Activated naive CD4-positive, alpha-beta T cell treated with anti-CD3 and anti-CD28 coated beads for 36 hours (primary cell): ENCODE results near the gene APBA2. TPM values are rescaled to one million over a fixed set of nuclear protein-coding genes. Genes with fewer than 3 reads are reported as not detected.

Experiments
- CTCF ChIA-PET: fragments of 350-600 bp; sonication (Branson Sonifier 250); formaldehyde crosslinking; loops from one replicate; lab custom pipeline; 2021; ENCODE audit warnings: antibody characterized with exemption; lab: Charles Lee
- DNase-seq: peaks from one replicate; pipeline ENCODE4 v3.0.0-alpha.2; 2020
- H3K27ac Mint-ChIP-seq: one replicate; pipeline ENCODE4 v1.8.0; 2021; ENCODE audit warnings: mild to moderate bottlenecking, mixed read lengths
- H3K27me3 Mint-ChIP-seq: one replicate; pipeline ENCODE4 v1.8.0; 2021; ENCODE audit warnings: low read depth, mixed read lengths
- H3K36me3 Mint-ChIP-seq: one replicate; pipeline ENCODE4 v1.8.0; 2021; ENCODE audit warnings: low read depth, mixed read lengths
- H3K4me1 Mint-ChIP-seq: one replicate; pipeline ENCODE4 v1.8.0; 2021; ENCODE audit warnings: low read depth, mixed read lengths
- H3K4me3 Mint-ChIP-seq: one replicate; pipeline ENCODE4 v1.8.0; 2021; ENCODE audit warnings: mild to moderate bottlenecking, moderate library complexity, mixed read lengths
- H3K9me3 Mint-ChIP-seq: one replicate; pipeline ENCODE4 v1.8.0; 2021; ENCODE audit warnings: mixed read lengths
- intact Hi-C: fragments of 100-400 bp; cut with micrococcal nuclease; formaldehyde crosslinking; loops from one replicate; pipeline ENCODE4 v1.15.1; 2023
- total RNA-seq, 2 experiments: library from RNA; stranded (reverse); gene quantifications; one replicate each; pipeline ENCODE4 v1.2.3, GENCODE V29; 2021

Gene APBA2
- total RNA-seq, 2 experiments from 2014 or later: 16.2 to 18.3 TPM

GRCh38 chr15:29056839-29057450 is 171.2 kb downstream of the APBA2 start:
- H3K9me3 Mint-ChIP-seq: peaks cover 4% of the 10 kb centered on the region
- intact Hi-C loops: no loop called here
- H3K4me3 Mint-ChIP-seq: no peak overlapping the region
- no peak overlapping the region for H3K27ac Mint-ChIP-seq
- DNase-seq: no peak
- CTCF ChIA-PET: interaction anchor here (0.7 kb wide), 1 partner anchor 224 kb away, joined by 3 read pairs; no protein-coding TSS in a partner anchor
- H3K27me3 Mint-ChIP-seq: no peaks in the 10 kb centered on the region
- H3K4me1 Mint-ChIP-seq: peaks cover 46% of the 10 kb centered on the region
- peaks cover 17% of the 10 kb centered on the region for H3K36me3 Mint-ChIP-seq

- intact Hi-C loops: no loop called here
- DNase-seq: no peak
- no peak overlapping the region for H3K27ac Mint-ChIP-seq
- CTCF ChIA-PET: no interaction called here
- no peaks in the 10 kb centered on the region for H3K27me3 Mint-ChIP-seq
- peaks cover 4% of the 10 kb centered on the region for H3K9me3 Mint-ChIP-seq
- H3K4me3 Mint-ChIP-seq: no peak overlapping the region
- peaks cover 49% of the 10 kb centered on the region for H3K4me1 Mint-ChIP-seq
- H3K36me3 Mint-ChIP-seq: peaks cover 14% of the 10 kb centered on the region
These were observed 172.1 kb downstream of the APBA2 start for GRCh38 chr15:29057856-29058255.

- Mint-ChIP-seq H3K4me3 (no peak overlapping the region), H3K36me3 (peaks cover 11% of the 10 kb centered on the region), H3K27me3 (no peaks in the 10 kb centered on the region), H3K9me3 (peaks cover 4% of the 10 kb centered on the region), H3K4me1 (peaks cover 49% of the 10 kb centered on the region), H3K27ac (no peak overlapping the region)
- intact Hi-C loops: no loop called here
- DNase-seq: no peak
- CTCF ChIA-PET: no interaction called here
These were observed 173.2 kb downstream of the APBA2 start for GRCh38 chr15:29058903-29059539.

GRCh38 chr15:29059871-29060640 is 174.3 kb downstream of the APBA2 start:
- DNase-seq: no peak
- Mint-ChIP-seq H3K4me3 (no peak overlapping the region), H3K9me3 (peaks cover 4% of the 10 kb centered on the region), H3K36me3 (peaks cover 11% of the 10 kb centered on the region), H3K27ac (no peak overlapping the region), H3K27me3 (no peaks in the 10 kb centered on the region), H3K4me1 (peaks cover 53% of the 10 kb centered on the region)
- CTCF ChIA-PET: no interaction called here
- intact Hi-C loops: no loop called here

GRCh38 chr15:29061746-29062145 is 176.0 kb downstream of the APBA2 start:
- H3K4me3 Mint-ChIP-seq: no peak overlapping the region
- H3K27me3 Mint-ChIP-seq: no peaks in the 10 kb centered on the region
- H3K4me1 Mint-ChIP-seq: peaks cover 46% of the 10 kb centered on the region
- CTCF ChIA-PET: no interaction called here
- intact Hi-C loops: no loop called here
- H3K9me3 Mint-ChIP-seq: peaks cover 4% of the 10 kb centered on the region
- no peak overlapping the region for H3K27ac Mint-ChIP-seq
- peaks cover 17% of the 10 kb centered on the region for H3K36me3 Mint-ChIP-seq
- DNase-seq: no peak

- H3K4me3 Mint-ChIP-seq: no peak overlapping the region
- CTCF ChIA-PET: no interaction called here
- peaks cover 4% of the 10 kb centered on the region for H3K9me3 Mint-ChIP-seq
- peaks cover 16% of the 10 kb centered on the region for H3K36me3 Mint-ChIP-seq
- H3K27ac Mint-ChIP-seq: no peak overlapping the region
- no peak for DNase-seq
- H3K4me1 Mint-ChIP-seq: peaks cover 43% of the 10 kb centered on the region
- no peaks in the 10 kb centered on the region for H3K27me3 Mint-ChIP-seq
- intact Hi-C loops: no loop called here
These were observed 176.4 kb downstream of the APBA2 start for GRCh38 chr15:29062179-29062591.

GRCh38 chr15:29062626-29063025 is 176.9 kb downstream of the APBA2 start:
- Mint-ChIP-seq H3K27me3 (no peaks in the 10 kb centered on the region), H3K4me3 (no peak overlapping the region), H3K27ac (no peak overlapping the region), H3K36me3 (peaks cover 16% of the 10 kb centered on the region), H3K9me3 (peaks cover 4% of the 10 kb centered on the region), H3K4me1 (peaks cover 43% of the 10 kb centered on the region)
- CTCF ChIA-PET: no interaction called here
- DNase-seq: no peak
- intact Hi-C loops: no loop called here

GRCh38 chr15:29063646-29064045 is 177.9 kb downstream of the APBA2 start:
- no peak overlapping the region for H3K4me3 Mint-ChIP-seq
- peaks cover 11% of the 10 kb centered on the region for H3K36me3 Mint-ChIP-seq
- intact Hi-C loops: no loop called here
- DNase-seq: no peak
- H3K27me3 Mint-ChIP-seq: no peaks in the 10 kb centered on the region
- CTCF ChIA-PET: interaction anchor here (0.6 kb wide), 1 partner anchor 956 kb away, joined by 4 read pairs; no protein-coding TSS in a partner anchor
- H3K9me3 Mint-ChIP-seq: peaks cover 4% of the 10 kb centered on the region
- peaks cover 35% of the 10 kb centered on the region for H3K4me1 Mint-ChIP-seq
- H3K27ac Mint-ChIP-seq: no peak overlapping the region

GRCh38 chr15:29064290-29064689 is 178.5 kb downstream of the APBA2 start:
- no peak overlapping the region for H3K4me3 Mint-ChIP-seq
- H3K27ac Mint-ChIP-seq: no peak overlapping the region
- H3K4me1 Mint-ChIP-seq: peaks cover 29% of the 10 kb centered on the region
- no peak for DNase-seq
- peaks cover 10% of the 10 kb centered on the region for H3K36me3 Mint-ChIP-seq
- H3K9me3 Mint-ChIP-seq: no peaks in the 10 kb centered on the region
- CTCF ChIA-PET: no interaction called here
- intact Hi-C loops: no loop called here
- no peaks in the 10 kb centered on the region for H3K27me3 Mint-ChIP-seq

GRCh38 chr15:29064731-29065130 is 179.0 kb downstream of the APBA2 start:
- Mint-ChIP-seq H3K27me3 (no peaks in the 10 kb centered on the region), H3K27ac (no peak overlapping the region), H3K4me1 (peaks cover 29% of the 10 kb centered on the region), H3K36me3 (peaks cover 10% of the 10 kb centered on the region), H3K4me3 (no peak overlapping the region), H3K9me3 (no peaks in the 10 kb centered on the region)
- DNase-seq: no peak
- CTCF ChIA-PET: no interaction called here
- intact Hi-C loops: no loop called here

- intact Hi-C loops: no loop called here
- peaks cover 21% of the 10 kb centered on the region for H3K4me1 Mint-ChIP-seq
- no peaks in the 10 kb centered on the region for H3K9me3 Mint-ChIP-seq
- CTCF ChIA-PET: no interaction called here
- H3K36me3 Mint-ChIP-seq: peaks cover 10% of the 10 kb centered on the region
- no peak overlapping the region for H3K27ac Mint-ChIP-seq
- no peak for DNase-seq
- no peaks in the 10 kb centered on the region for H3K27me3 Mint-ChIP-seq
- no peak overlapping the region for H3K4me3 Mint-ChIP-seq
These were observed 179.8 kb downstream of the APBA2 start for GRCh38 chr15:29065571-29065970.

- no peaks in the 10 kb centered on the region for H3K27me3 Mint-ChIP-seq
- no peaks in the 10 kb centered on the region for H3K9me3 Mint-ChIP-seq
- H3K4me3 Mint-ChIP-seq: no peak overlapping the region
- H3K36me3 Mint-ChIP-seq: peaks cover 10% of the 10 kb centered on the region
- intact Hi-C loops: no loop called here
- DNase-seq: no peak
- peaks cover 17% of the 10 kb centered on the region for H3K4me1 Mint-ChIP-seq
- H3K27ac Mint-ChIP-seq: no peak overlapping the region
- CTCF ChIA-PET: no interaction called here
These were observed 180.5 kb downstream of the APBA2 start for GRCh38 chr15:29066310-29066709.
